IgD-negative memory B cell (primary cell): ENCODE results near the gene CCDC197. TPM values are rescaled to one million over a fixed set of nuclear protein-coding genes. Genes with fewer than 3 reads are reported as not detected.

ENCODE experiments used
- H3K27ac Mint-ChIP-seq, 3 donors: one replicate each; pipeline ENCODE4 v1.8.0; 2020 to 2022; ENCODE audit warnings: mild to moderate bottlenecking in 3 of 3, mixed read lengths in 3 of 3, moderate library complexity in 1 of 3
- H3K27me3 Mint-ChIP-seq: one replicate; pipeline ENCODE4 v1.8.0; 2021; ENCODE audit warnings: mixed read lengths
- H3K36me3 Mint-ChIP-seq: one replicate; pipeline ENCODE4 v1.8.0; 2020; ENCODE audit warnings: mild to moderate bottlenecking, mixed read lengths
- H3K4me1 Mint-ChIP-seq, 3 donors: one replicate each; pipeline ENCODE4 v1.8.0; 2020 to 2022; ENCODE audit warnings: mixed read lengths in 3 of 3, mild to moderate bottlenecking in 1 of 3
- H3K4me3 Mint-ChIP-seq, 4 donors: one replicate each; pipeline ENCODE4 v1.8.0; 2020 to 2022; ENCODE audit warnings: mild to moderate bottlenecking in 4 of 4, mixed read lengths in 4 of 4, moderate library complexity in 3 of 4
- H3K9me3 Mint-ChIP-seq, 3 donors: one replicate each; pipeline ENCODE4 v1.8.0; 2020 to 2021; ENCODE audit warnings: mixed read lengths in 3 of 3, mild to moderate bottlenecking in 1 of 3
- polyA plus RNA-seq: library from polyadenylated mRNA; unstranded; fragments of 300-500 nt; fragmentation: Illumina TruSeq; gene quantifications from one replicate; pipeline ENCODE4 v1.2.3, GENCODE V29; 2021

CCDC197 gene
- polyA plus RNA-seq, 1 donor from 2014 or later: not detected

DNA sequence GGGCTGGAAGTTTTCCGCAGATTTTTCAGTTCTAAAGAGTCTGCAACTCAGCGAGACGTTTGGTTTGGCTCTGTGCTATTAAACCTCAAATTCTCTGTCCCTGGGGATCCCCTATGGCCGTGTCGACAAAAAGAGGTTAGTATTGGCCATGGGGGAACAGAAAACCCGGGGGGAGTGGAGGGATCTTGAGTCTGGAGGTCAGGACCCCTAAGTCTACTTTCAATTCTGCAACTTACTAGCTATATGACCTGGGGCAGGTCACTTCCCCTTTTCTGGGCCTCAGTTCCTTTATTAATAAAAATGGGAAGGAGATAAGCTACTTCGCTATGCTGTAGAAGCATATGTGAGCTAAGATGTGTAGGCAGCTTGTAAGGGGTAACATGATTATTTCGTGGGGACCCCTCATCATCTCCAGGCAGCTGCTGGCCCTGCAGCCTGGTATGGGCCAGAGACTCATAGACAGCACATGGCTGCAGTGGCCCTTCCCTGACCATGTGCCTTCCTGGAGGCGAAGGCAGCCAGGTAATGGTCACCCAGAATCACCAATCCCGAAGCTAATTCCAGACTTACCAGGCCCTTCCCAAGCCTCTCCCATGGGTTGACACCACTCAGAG is 29.4 kb upstream of the CCDC197 start:
- Mint-ChIP-seq H3K4me3 (peak overlapping the region; percentile 54 to 94 (median 82)), H3K4me1 (peaks cover 55 to 73% (median 70%) of the 10 kb centered on the region in 3 donors), H3K36me3 (no peaks in the 10 kb centered on the region), H3K9me3 (peaks cover 0 to 2% (median 0%) of the 10 kb centered on the region in 3 donors), H3K27ac (peak overlapping the region; percentile 80 to 96 (median 90)), H3K27me3 (peaks cover 1% of the 10 kb centered on the region)

DNA sequence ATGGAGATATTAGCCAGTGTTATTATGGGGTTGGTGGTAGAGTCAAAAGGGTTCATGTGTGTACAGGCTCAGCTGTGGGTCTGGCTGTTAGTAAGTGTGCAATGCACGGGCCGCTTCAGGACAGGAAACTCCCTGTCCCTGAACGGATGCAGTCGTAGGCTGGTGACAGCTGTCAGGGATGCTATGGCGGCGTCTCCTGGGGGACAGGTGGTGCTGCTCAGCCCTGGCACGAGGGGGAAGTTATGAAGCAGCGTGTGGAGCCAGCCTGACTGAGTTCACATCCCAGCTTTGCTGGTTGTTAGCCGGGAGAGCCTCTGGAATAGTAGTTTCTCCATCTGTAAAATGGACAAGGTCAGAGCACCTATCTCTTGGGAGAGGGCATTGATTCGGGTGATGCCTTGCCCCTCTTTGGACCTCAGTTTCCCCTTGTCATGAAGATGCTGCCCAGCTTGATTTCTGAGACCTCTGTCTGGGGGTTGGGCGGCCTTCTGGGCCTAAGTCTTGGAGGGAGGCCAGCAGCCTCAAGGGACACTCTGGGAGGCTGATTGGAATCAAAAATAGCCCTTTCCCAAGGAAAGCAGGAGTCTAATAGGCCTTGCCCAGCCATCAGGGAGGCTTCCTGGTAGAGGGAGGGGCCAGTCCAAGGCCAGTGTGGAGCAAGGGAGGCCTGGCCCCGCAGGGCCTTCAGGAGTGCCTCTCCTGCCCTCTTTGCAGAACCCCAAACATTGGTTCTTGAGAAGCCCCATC is 27.8 kb upstream of the CCDC197 start:
- Mint-ChIP-seq H3K4me3 (peak overlapping the region in 3 of 4 donors; percentile 69 to 82 (median 77)), H3K36me3 (peaks cover 2% of the 10 kb centered on the region), H3K9me3 (peaks cover 0 to 2% (median 0%) of the 10 kb centered on the region in 3 donors), H3K4me1 (peaks cover 43 to 60% (median 57%) of the 10 kb centered on the region in 3 donors), H3K27me3 (peaks cover 8% of the 10 kb centered on the region), H3K27ac (peak overlapping the region in 2 of 3 donors; percentile 67 to 80)

DNA sequence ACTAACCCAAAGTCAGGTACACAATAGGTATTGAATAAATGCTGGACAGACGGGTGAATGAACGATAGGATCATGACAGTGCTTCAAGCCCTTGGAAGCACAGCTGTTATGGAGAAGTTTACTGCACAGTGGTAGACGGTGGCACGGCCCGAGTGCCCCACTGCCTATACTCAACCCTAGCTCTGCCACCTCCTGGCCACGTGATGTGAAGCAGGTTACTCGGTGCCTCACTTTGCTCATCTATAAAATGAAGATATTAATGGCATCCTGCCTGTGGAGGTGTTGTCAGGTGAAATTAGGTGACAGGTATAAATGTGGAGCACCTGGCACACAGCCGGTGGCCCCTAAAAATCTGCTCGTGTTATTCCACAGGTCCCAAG is 26.5 kb upstream of the CCDC197 start:
- peak overlapping the region; percentile 37 to 84 (median 79) for H3K27ac Mint-ChIP-seq
- peaks cover 0 to under 1% (median 0%) of the 10 kb centered on the region in 3 donors for H3K9me3 Mint-ChIP-seq
- peak overlapping the region; percentile 84 to 97 (median 90) for H3K4me3 Mint-ChIP-seq
- peaks cover 37 to 53% (median 48%) of the 10 kb centered on the region in 3 donors for H3K4me1 Mint-ChIP-seq
- H3K27me3 Mint-ChIP-seq: peaks cover 12% of the 10 kb centered on the region
- peaks cover 2% of the 10 kb centered on the region for H3K36me3 Mint-ChIP-seq

DNA sequence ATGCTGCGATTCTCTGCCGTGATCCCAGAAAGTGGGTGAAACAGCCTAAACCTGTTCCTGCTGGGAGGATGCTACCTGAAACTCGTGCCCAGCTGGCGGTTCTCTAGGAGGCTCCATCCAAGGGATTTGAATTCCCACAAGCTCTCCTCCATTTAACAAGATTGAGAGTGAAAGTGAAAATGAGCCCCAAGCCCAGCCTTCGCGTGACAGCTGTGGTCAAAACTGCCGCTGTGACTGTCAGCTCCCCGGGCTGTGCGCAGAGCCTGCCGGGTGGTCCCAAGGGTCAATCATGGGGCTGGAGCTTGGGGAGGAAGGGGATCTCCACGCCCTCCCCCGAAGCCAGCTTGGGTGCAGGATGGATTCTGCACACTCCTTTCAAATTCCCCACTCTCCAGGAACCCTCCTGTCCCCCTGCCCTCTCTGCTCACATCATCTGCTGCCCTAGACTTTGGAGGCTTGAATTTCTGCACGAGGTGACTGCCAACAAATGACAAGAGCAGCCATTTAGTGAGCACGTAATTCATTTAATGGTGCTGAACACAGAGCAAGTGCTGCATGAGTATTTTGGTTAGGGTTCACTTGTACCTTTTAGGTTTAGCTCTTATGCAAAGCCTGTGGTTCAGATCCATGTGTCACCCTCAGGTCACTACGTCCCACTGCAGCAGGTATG is 26.0 kb upstream of the CCDC197 start:
- no peaks in the 10 kb centered on the region for H3K9me3 Mint-ChIP-seq
- H3K36me3 Mint-ChIP-seq: peaks cover 2% of the 10 kb centered on the region
- H3K4me3 Mint-ChIP-seq: peak overlapping the region; percentile 84 to 97 (median 90)
- H3K4me1 Mint-ChIP-seq: peaks cover 40 to 55% (median 52%) of the 10 kb centered on the region in 3 donors
- H3K27me3 Mint-ChIP-seq: peaks cover 18% of the 10 kb centered on the region
- H3K27ac Mint-ChIP-seq: peak overlapping the region; percentile 37 to 84 (median 79)

DNA sequence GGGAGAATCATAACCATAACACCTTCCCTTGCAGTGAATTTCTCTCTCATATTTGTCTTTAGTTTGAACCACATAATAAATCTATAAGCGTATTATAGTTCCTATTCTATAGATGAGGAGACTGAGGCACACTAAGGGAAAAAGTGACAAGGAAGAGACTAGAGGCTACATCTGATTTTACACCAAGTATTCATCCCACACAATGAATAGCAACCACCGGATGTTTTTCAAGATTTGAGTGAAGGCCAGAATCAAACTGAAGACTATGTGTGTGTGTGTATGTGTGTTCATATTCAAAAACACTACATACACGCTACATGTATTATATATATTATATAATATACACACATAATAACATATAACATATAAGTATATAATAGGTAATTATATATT is 25.5 kb upstream of the CCDC197 start:
- H3K9me3 Mint-ChIP-seq: no peaks in the 10 kb centered on the region
- peaks cover 45 to 55% (median 52%) of the 10 kb centered on the region in 3 donors for H3K4me1 Mint-ChIP-seq
- peaks cover 3% of the 10 kb centered on the region for H3K36me3 Mint-ChIP-seq
- peaks cover 22% of the 10 kb centered on the region for H3K27me3 Mint-ChIP-seq
- H3K4me3 Mint-ChIP-seq: peak overlapping the region; percentile 84 to 97 (median 90)
- peak overlapping the region in 2 of 3 donors; percentile 37 to 79 for H3K27ac Mint-ChIP-seq

DNA sequence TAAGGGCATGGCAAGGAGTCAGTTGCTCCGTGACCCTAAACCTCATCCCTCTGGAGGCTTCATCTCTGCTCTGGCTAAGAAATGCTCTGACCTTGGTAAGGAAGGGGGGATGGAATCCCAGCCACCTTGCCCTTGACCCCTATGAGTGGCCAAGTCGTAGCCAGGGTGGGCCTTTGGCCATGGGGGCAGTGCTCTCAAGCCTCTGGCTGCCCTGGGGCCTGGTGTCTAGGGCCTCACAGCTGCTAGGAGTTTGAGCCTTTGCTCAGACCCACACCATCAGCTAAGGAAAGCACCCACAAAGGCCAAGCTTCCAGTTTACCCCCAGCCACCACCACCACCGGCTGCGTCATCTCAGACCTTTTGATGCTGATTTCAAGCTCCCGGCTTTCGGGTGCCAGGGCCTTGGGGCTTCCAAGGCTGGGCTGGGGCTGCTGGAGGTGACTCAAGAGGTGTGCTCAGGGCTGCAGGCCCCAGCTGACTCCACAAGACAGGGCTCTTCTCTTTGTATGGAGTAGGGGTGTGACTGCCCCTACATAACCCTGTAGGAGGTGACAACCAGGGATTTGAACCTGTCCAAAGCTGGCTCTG is 24.4 kb upstream of the CCDC197 start:
- H3K36me3 Mint-ChIP-seq: peaks cover 4% of the 10 kb centered on the region
- H3K27me3 Mint-ChIP-seq: peaks cover 24% of the 10 kb centered on the region
- peak overlapping the region in 2 of 4 donors; percentile 10 to 36 for H3K4me3 Mint-ChIP-seq
- H3K27ac Mint-ChIP-seq: peak overlapping the region in 1 of 3 donors; percentile 35
- H3K9me3 Mint-ChIP-seq: no peaks in the 10 kb centered on the region
- H3K4me1 Mint-ChIP-seq: peaks cover 40 to 47% (median 43%) of the 10 kb centered on the region in 3 donors

DNA sequence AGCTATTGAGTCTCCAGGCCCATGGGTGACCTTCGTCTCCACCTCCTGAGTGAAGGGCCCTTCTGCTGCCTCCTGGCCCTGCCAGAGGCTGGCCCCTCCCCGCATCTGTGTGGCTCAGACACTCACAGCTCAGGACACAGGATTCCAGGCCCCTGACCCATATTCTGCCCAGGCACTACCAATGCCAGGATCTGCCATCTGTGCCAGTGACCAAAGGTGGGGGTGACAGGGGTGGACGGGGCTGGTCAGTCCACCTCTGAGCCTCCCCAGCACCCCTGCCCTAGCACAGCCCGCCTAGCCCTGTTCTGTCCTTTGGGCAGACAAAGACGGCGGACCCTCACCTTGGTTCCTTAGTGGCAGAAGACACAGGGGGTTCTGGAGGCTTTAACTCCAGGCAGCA is 23.5 kb upstream of the CCDC197 start:
- peaks cover 42 to 44% (median 43%) of the 10 kb centered on the region in 3 donors for H3K4me1 Mint-ChIP-seq
- H3K27ac Mint-ChIP-seq: no peak overlapping the region
- H3K9me3 Mint-ChIP-seq: peaks cover 0 to 7% (median 0%) of the 10 kb centered on the region in 3 donors
- H3K4me3 Mint-ChIP-seq: no peak overlapping the region
- peaks cover 24% of the 10 kb centered on the region for H3K27me3 Mint-ChIP-seq
- peaks cover 4% of the 10 kb centered on the region for H3K36me3 Mint-ChIP-seq

DNA sequence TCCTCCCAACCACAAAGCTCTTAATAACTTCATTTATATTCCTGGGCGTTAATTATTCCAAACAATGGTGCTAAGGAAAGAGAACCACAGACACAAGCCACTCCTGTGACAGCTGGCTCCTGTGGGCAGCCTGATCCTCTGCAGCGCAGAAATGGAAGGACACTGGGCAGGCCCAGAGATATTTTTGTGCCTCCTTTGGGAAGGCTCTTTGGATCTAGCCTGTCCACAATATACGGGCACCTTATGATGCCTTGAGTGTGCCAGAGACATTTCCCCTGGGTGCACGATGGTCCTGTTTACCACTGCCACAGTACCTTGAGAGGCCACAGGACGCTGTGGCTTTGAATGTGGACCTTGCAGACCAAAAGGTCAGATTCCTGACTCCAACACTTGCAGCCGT is 22.8 kb upstream of the CCDC197 start:
- Mint-ChIP-seq H3K27ac (no peak overlapping the region), H3K4me1 (peaks cover 38 to 42% (median 39%) of the 10 kb centered on the region in 3 donors), H3K9me3 (peaks cover 0 to 7% (median 0%) of the 10 kb centered on the region in 3 donors), H3K36me3 (peaks cover 4% of the 10 kb centered on the region), H3K27me3 (peaks cover 24% of the 10 kb centered on the region), H3K4me3 (no peak overlapping the region)

DNA sequence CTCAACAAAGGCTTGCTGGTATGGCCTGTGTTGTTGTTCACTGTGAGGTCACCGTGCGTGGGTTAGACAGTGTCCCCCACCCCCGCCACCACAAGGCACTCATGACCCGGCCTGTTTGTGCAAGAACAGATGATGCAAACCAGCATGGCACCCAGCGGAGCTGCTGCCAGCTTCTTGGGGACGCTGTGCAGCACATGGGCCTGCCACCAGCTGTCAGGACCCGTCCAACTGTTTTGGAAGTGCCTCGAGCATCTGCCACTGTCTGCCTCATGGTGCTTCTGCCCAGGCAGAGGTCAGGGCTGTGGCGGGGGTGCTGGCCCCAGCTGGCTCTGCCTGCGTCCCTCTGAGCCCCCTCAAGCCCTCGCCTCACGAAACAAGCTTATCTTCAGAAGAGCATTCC is 22.3 kb upstream of the CCDC197 start:
- Mint-ChIP-seq H3K27me3 (peaks cover 24% of the 10 kb centered on the region), H3K4me1 (peaks cover 38 to 42% (median 39%) of the 10 kb centered on the region in 3 donors), H3K27ac (no peak overlapping the region)

DNA sequence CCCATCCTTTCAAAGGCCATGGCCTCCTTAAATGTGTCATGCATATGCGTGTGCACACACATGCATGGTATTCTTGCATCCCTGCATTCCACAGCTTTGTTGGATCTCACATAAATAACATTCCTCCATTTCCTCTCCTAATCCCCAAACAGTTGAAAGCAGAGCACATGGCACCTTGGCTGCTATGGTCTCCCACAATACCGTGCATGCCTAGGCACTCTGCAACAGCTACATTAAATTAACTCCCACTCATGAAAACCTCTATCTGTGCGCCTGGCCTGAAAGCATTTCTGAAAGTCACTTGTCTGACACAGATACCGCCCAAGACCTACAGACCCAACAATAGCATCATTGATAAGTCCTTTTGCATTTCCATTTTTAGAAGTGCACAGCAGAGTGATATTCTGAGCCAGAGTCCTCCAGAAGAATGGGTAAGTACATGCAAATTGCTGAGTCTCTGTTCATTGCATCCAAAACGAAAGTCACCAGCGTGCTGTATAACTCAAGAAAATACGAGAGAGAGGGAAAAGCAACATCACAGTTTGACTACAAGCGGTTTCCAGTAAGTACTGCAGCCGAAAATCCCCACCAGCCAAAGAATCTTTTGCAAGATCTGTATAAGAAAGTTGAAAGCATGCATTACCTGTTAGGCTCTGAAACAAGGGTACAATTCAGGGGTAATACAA is 21.2 kb upstream of the CCDC197 start:
- Mint-ChIP-seq H3K27me3 (peaks cover 29% of the 10 kb centered on the region), H3K27ac (peak overlapping the region in 1 of 3 donors; percentile 6), H3K4me3 (peak overlapping the region; percentile 15 to 79 (median 56)), H3K36me3 (peaks cover 4% of the 10 kb centered on the region), H3K4me1 (peaks cover 28 to 37% (median 30%) of the 10 kb centered on the region in 3 donors), H3K9me3 (peaks cover 0 to 7% (median 0%) of the 10 kb centered on the region in 3 donors)

More for the DNA sequence above, 22.3 kb upstream of the CCDC197 start:
- Mint-ChIP-seq H3K4me3 (no peak overlapping the region), H3K9me3 (peaks cover 0 to 7% (median 0%) of the 10 kb centered on the region in 3 donors), H3K36me3 (peaks cover 4% of the 10 kb centered on the region)

DNA sequence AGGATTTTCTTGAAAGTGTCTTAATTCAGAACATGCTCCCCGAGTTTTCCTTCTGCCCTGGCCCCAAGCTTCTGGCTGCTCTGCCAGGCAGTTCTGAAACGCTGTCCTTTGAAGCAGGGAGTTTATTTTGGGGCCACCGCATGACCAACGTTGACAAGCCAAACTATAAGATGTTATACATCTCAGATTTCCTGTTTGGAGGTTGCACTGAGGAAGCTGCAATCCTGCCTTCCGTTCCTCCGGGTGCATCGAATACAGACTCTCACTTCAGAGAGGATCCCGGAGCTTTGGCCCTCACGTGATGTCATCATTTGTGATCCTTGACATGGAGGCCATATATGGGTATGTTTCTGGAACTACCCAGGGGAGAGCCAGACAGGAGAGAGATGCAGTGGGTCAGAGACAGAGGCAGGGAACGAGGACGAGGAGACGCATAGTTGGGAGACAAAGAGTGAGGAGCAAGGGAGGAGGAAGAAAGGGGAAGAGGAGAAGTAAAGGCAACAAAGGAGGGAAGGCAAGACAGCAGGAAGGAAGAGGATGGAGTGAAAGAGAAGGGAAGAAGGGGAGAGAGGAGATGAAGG is 20.5 kb upstream of the CCDC197 start, which contains the start of gene ASB2:
Gene ASB2, minus strand, starts transcription at position 94 of the 581 bp plus-strand sequence. CDS start 12,031 bp downstream, outside the sequence.
- Mint-ChIP-seq H3K4me3 (peak within 1 kb of the TSS; percentile 15 to 84 (median 66)), H3K4me1 (peaks cover 23 to 31% (median 24%) of the 10 kb centered on the region in 3 donors), H3K36me3 (peaks cover 4% of the 10 kb centered on the region), H3K27ac (peak within 1 kb of the TSS in 2 of 3 donors; percentile 6 to 47), H3K27me3 (peaks cover 29% of the 10 kb centered on the region), H3K9me3 (peaks cover 0 to 7% (median 0%) of the 10 kb centered on the region in 3 donors)

DNA sequence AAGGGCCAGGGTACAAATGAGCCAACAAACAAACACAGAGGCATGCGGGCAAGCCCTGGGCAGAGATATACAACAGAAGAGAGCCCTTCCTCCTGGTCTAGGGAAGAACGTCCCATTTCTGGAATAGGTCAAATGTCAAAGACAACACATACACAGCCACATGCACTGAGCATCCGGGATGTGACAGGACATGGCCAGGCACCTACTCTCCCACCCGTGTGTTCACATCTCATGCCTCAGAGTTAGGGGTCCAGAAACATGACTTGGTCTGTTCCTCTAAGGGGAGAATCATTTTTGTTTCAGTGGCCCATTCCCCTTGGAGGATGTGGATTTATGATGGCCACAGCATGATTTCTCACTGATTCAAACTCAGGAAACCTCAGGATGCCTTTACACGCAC is 19.9 kb upstream of the CCDC197 start:
- Mint-ChIP-seq H3K9me3 (peaks cover 0 to 7% (median 0%) of the 10 kb centered on the region in 3 donors), H3K27ac (peak overlapping the region in 1 of 3 donors; percentile 47), H3K36me3 (peaks cover 4% of the 10 kb centered on the region), H3K4me3 (peak overlapping the region in 1 of 4 donors; percentile 84), H3K27me3 (peaks cover 29% of the 10 kb centered on the region), H3K4me1 (peaks cover 19 to 27% (median 22%) of the 10 kb centered on the region in 3 donors)

DNA sequence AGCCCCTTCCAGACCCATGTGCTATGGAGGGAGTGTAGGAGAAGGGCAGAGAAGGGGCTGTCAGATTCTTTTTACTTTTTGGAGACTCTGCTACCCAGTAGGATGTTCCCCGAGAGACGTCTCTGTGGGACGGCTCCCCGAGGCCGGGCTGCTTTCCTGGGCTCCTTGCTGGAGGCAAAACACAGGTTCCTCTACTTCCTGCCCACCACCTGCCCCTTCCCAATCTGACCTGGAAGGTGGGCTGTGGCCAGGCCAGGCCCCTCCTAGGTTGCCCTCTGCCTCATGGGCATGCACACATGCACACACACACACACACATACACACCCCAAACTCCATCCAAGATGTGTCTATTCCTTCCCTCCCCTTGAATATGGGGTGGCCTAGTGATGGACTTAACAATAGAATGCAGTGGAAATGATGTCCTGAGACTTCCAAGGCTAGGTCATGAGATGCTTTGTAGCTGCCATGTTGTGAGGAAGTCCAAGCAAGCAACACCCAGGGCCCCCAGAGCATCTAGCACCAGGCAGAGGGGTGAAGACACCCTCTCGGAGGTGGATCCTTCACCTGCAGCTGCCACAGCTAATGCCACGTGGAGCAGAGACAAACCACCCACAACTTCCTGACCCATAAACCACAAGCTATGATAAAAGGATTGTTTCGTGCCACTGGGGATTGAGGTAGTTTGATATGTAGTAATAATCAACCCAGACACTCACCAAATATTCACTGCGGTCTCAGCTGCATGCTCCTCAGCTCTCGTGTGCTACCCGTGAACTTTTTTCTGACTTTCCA is 19.1 kb upstream of the CCDC197 start:
- Mint-ChIP-seq H3K4me3 (peak overlapping the region in 3 of 4 donors; percentile 38 to 68 (median 50)), H3K27me3 (peaks cover 31% of the 10 kb centered on the region), H3K9me3 (peaks cover 0 to 7% (median 0%) of the 10 kb centered on the region in 3 donors), H3K27ac (peak overlapping the region in 2 of 3 donors; percentile 76 to 93), H3K4me1 (peaks cover 17 to 25% (median 22%) of the 10 kb centered on the region in 3 donors), H3K36me3 (peaks cover 4% of the 10 kb centered on the region)
